Stimulated activated CD4-positive, alpha-beta T cell treated with anti-CD3 and anti-CD28 coated beads, Interleukin-4, amount 100 ng/mL, for 1 hour (primary cell): Measurements from ENCODE around the gene MYL6.
A peak's percentile ranks its signal among the peaks of the same experiment; 100 is the strongest.
"Not testable (repeated sequence)": the region's sequence is repeated elsewhere in the genome, so short reads cannot be mapped to it uniquely, and the experiment has no call there.

ENCODE experiments used
- DNase-seq: peaks from one replicate; pipeline ENCODE4 v3.0.0-alpha.2; 2020

The MYL6 gene

GRCh38 chr12:56193025-56193578, 34.9 kb downstream of the MYL6 start:
- peak; percentile 60 for DNase-seq

- not testable (repeated sequence) for DNase-seq
These were observed 38.8 kb downstream of the MYL6 start for GRCh38 chr12:56196818-56197550.

GRCh38 chr12:56197921-56198635, 39.9 kb downstream of the MYL6 start:
- no peak for DNase-seq

- DNase-seq, result no peak
These were observed 40.7 kb downstream of the MYL6 start for GRCh38 chr12:56198836-56199235.

GRCh38 chr12:56202366-56202765, 44.2 kb downstream of the MYL6 start:
- DNase-seq, result no peak

GRCh38 chr12:56202838-56203237, 44.7 kb downstream of the MYL6 start:
- no peak for DNase-seq

GRCh38 chr12:56204275-56204674, 46.1 kb downstream of the MYL6 start:
- no peak for DNase-seq

- no peak for DNase-seq
These were observed 47.3 kb downstream of the MYL6 start for GRCh38 chr12:56205445-56205844.

- DNase-seq, result peak; percentile 37
These were observed 48.5 kb downstream of the MYL6 start for GRCh38 chr12:56206452-56207166.

GRCh38 chr12:56208006-56208405, 49.8 kb downstream of the MYL6 start:
- no peak for DNase-seq
